HCT116 (cell line): ENCODE measurements around the gene HOXC11.

Source experiments
- CEBPB ChIP-seq: IDR thresholded peaks from 2 replicates; pipeline ENCODE4 v1.6.1; 2012; ENCODE audit warnings: low read depth
- CTCF ChIP-seq, 3 experiments: fragments of 200-600 bp in 1 of 3; sonication (generic) in 1 of 3; IDR thresholded peaks in 2 of 3; conservative IDR thresholded peaks in 1 of 3; 2 replicates each; pipeline ENCODE4 v1.5.1; 2012 to 2017; ENCODE audit warnings: low read depth in 2 of 3, low read length in 2 of 3, antibody characterized with exemption in 1 of 3, borderline replicate concordance in 1 of 3, control low read depth in 1 of 3, mild to moderate bottlenecking in 1 of 3, mixed read lengths in 1 of 3, mixed run types in 1 of 3, moderate library complexity in 1 of 3; ENCODE audit not compliant: insufficient read depth in 1 of 3
- ELF1 ChIP-seq: IDR thresholded peaks from 2 replicates; pipeline ENCODE4 v1.6.1; 2012; ENCODE audit warnings: low read depth, borderline replicate concordance
- EZH2 ChIP-seq: fragments of 200-600 bp; sonication (generic); IDR thresholded peaks from 2 replicates; pipeline ENCODE4 v1.6.1; 2017; ENCODE audit warnings: antibody characterized with exemption, mixed run types
- JUND ChIP-seq: IDR thresholded peaks from 2 replicates; pipeline ENCODE4 v1.6.1; 2012
- MAX ChIP-seq: IDR thresholded peaks from 2 replicates; pipeline ENCODE4 v1.6.1; 2012
- POLR2A ChIP-seq: IDR thresholded peaks from 2 replicates; pipeline ENCODE4 v1.7.0; 2011; ENCODE audit warnings: borderline replicate concordance; ENCODE audit not compliant: insufficient read depth, insufficient read length; ENCODE audit errors: extremely low read depth
- POLR2AphosphoS5 ChIP-seq: IDR thresholded peaks from 2 replicates; pipeline ENCODE4 v1.6.1; 2011; ENCODE audit warnings: mild to moderate bottlenecking, low read depth, low read length, moderate library complexity
- SRF ChIP-seq: IDR thresholded peaks from 2 replicates; pipeline ENCODE4 v1.6.1; 2012; ENCODE audit warnings: low read depth
- ZFX ChIP-seq: fragments of 450-650 bp; IDR thresholded peaks from 2 replicates; pipeline ENCODE4 v1.6.1; 2017

- TF ChIP-seq CTCF (IDR thresholded peaks at IDR 0.05 in 2 of 3, conservative IDR thresholded peaks at IDR 0.05 in 1 of 3; ENCODE audit: borderline replicate concordance in 1 of 3, insufficient read depth in 1 of 3, low read depth in 2 of 3, low read length in 2 of 3) (no peak), POLR2A (no peak), ZFX (no peak), CEBPB (no peak), EZH2 (no peak), POLR2AphosphoS5 (no peak), JUND (no peak), ELF1 (no peak), SRF (no peak), MAX (no peak)
Observed at GRCh38 chr12:54002915-54003389, 30.0 kb downstream of the HOXC11 start.
